ENCODE results near the gene STOX1.
"Not testable (repeated sequence)": the region's sequence is repeated elsewhere in the genome, so short reads cannot be mapped to it uniquely, and the experiment has no call there.

STOX1 gene

DNA sequence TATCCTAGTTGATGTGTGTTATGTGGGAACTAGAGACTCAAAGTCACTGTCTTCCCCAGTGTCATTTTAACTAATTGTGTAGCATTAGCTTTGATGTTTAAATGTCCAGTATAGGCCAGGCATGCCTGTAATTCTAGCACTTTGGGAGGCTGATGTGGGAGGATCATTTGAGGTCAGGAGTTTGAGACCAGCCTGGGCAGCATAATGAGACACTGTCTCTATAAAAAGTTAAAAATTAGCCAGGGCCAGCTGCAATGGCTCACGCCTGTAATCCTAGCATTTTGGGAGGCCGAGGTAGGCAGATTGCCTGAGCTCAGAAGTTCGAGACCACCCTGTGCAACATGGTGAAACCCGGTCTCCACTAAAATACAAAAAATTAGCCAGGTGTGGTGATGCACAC is 98.2 kb downstream of the STOX1 start:
- TF ChIP-seq, protein P1, sequence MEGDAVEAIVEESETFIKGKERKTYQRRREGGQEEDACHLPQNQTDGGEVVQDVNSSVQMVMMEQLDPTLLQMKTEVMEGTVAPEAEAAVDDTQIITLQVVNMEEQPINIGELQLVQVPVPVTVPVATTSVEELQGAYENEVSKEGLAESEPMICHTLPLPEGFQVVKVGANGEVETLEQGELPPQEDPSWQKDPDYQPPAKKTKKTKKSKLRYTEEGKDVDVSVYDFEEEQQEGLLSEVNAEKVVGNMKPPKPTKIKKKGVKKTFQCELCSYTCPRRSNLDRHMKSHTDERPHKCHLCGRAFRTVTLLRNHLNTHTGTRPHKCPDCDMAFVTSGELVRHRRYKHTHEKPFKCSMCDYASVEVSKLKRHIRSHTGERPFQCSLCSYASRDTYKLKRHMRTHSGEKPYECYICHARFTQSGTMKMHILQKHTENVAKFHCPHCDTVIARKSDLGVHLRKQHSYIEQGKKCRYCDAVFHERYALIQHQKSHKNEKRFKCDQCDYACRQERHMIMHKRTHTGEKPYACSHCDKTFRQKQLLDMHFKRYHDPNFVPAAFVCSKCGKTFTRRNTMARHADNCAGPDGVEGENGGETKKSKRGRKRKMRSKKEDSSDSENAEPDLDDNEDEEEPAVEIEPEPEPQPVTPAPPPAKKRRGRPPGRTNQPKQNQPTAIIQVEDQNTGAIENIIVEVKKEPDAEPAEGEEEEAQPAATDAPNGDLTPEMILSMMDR (IDR thresholded peaks at IDR 0.05; ENCODE audit: low read depth, low read length), result no peak
- no peak overlapping the region for H3K4me3 ChIP-seq (ENCODE audit: low read depth, low read length)

DNA sequence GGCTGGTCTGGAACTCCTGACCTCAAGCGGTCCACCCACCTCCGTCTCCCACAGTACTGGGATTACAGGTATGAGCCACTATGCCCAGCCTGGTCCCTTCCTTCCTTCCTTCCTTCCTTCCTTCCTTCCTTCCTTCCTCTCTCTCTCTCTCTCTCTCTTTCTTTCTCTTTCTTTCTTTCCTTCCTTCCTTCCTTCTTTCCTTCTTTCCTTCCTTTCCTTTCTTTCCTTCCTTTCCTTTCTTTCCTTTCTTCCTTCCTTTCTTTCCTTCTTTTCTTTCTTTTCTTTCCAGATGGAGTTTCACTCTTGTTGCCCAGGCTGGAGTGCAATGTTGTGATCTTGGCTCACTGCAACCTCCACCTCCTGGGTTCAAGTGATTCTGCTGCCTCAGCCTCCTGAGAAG is 101.8 kb downstream of the STOX1 start:
- H3K4me3 ChIP-seq (ENCODE audit: low read depth, low read length), result not testable (repeated sequence)

DNA sequence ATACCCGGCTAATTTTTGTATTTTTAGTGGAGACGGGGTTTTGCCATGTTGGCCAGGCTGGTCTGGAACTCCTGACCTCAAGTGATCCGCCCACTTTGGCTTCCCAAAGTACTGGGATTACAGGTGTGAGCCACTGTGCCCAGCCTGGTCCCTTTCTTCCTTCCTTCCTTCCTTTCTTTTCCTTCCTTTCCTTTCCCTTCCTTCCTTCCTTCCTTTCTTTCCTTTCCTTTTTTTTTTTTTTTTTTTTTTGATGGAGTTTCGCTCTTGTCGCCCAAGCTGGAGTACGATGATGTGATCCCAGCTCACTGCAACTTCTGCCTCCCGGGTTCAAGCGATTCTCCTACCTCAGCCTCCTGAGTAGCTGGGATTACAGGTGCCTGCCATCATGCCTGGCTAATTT is 102.6 kb downstream of the STOX1 start:
- not testable (repeated sequence) for H3K4me3 ChIP-seq (ENCODE audit: low read depth, low read length)

DNA sequence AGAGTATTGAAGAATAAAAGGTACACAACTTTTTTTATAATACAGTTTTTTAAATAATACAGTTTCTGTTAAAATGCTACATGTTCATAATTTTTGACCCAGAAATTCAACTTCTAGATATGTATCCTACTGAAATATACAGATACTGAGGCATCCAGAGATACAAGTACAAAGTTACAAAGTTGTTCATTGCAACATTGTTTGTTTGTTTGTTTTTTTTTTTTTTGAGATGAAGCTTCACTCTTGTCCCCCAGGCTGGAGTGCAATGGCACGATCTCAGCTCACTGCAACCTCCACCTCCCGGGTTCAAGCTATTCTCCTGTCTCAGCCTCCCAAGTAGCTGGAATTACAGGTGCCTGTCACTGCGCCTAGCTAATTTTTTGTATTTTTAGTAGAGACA is 105.5 kb downstream of the STOX1 start:
- H3K4me3 ChIP-seq (ENCODE audit: low read depth, low read length), result not testable (repeated sequence)

DNA sequence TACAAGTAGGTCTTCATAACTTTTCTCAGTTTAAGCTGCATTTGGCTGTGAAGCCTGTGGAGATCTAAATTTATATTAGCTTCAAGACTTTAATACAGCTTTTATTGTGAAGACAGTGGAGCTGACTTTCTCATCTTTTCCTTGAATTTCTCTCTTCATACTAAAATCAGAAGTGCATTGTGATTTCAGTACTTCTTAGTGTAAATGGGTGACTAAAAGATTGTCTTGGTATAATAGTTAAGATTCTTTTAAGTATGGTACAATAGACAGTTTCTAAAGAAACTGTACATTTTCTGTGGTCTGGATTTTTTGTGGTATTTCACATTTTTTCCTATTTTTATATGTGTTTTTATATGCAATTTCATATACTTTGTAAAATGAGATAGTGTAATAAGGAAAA is 107.7 kb downstream of the STOX1 start:
- no peak overlapping the region for H3K4me3 ChIP-seq (ENCODE audit: low read depth, low read length)
- TF ChIP-seq, protein P1 (IDR thresholded peaks at IDR 0.05; ENCODE audit: low read depth, low read length), result no peak

DNA sequence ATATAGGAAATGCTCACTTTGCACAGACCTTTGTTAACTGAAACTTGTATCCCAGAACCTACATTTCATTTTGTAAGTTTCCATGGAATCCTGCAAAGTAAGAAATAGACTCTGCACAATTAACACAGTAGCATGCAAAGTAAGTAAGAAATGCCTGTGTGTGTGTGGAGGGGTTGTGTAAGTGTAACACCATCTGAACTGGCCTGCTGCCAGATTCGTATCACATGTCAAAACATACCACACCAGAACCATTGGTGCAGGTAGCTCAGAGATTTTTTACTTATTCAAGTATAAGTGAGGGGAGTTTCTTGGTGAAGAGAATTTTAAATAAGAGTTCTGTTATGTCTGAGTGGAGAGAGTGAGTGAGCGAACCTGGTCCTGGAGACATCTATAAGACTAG is 110.8 kb downstream of the STOX1 start:
- TF ChIP-seq, protein P1 (IDR thresholded peaks at IDR 0.05; ENCODE audit: low read depth, low read length), result no peak

DNA sequence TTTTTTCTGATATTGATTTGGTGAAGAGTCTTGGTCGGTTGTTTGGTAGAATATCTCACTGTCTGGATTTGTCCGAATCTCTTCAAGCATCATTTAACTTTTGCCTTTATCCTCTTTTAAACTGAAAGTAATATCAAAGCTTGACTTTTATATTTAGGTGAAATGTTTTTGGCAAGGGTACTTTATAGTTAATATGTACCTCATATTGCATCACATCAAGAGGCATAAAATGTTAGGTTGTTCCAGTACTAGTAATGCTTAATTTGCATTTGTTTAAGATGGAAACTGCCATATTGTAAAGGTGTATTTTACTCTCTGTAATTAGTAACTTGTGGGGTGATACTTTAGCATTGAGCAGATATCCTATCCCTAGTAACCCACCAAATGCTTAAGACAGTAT is 111.6 kb downstream of the STOX1 start:
- H3K4me3 ChIP-seq (ENCODE audit: low read depth, low read length), result no peak overlapping the region
- TF ChIP-seq, protein P1 (IDR thresholded peaks at IDR 0.05; ENCODE audit: low read depth, low read length), result no peak

More for the DNA sequence above, 110.8 kb downstream of the STOX1 start:
- no peak overlapping the region for H3K4me3 ChIP-seq (ENCODE audit: low read depth, low read length)

DNA sequence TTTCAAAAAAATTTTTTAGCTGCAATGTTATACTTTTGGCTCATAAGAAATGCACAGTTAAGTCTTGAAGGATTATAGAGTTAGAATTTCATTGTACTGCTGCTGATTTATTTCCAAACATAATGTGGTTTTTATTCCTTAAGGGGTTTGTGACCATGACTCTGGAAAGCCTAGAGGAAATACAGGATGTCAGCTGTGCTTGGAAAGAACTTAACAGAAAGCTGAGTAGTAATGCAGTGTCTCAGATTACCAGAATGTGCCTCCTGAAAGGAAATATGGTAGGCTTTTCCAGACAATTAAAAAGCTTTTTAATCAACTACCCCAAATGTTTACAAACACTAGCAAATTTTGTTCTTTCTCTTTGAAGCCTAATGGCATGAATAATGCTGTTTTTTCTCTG is 113.6 kb downstream of the STOX1 start:
- not testable (repeated sequence) for H3K4me3 ChIP-seq (ENCODE audit: low read depth, low read length)
